AG10803 (cell line): ENCODE measurements around the gene ANKIB1.
A peak's percentile ranks its signal among the peaks of the same experiment; 100 is the strongest.
"Not testable (repeated sequence)": the region's sequence is repeated elsewhere in the genome, so short reads cannot be mapped to it uniquely, and the experiment has no call there.

Source experiments
- DNase-seq: peaks from one replicate; pipeline ENCODE4 v3.0.0; 2010; ENCODE audit warnings: low read depth
- H3K4me3 ChIP-seq: 2 replicates; pipeline ENCODE4 v1.5.1; 2011; ENCODE audit warnings: mild to moderate bottlenecking, low read length, control low read depth
- TF ChIP-seq, protein P1 (sequence below): conservative IDR thresholded peaks from 2 replicates; pipeline ENCODE4 v1.5.1; 2011; ENCODE audit warnings: mild to moderate bottlenecking, low read length, control low read depth, inconsistent platforms

ANKIB1 gene

DNA sequence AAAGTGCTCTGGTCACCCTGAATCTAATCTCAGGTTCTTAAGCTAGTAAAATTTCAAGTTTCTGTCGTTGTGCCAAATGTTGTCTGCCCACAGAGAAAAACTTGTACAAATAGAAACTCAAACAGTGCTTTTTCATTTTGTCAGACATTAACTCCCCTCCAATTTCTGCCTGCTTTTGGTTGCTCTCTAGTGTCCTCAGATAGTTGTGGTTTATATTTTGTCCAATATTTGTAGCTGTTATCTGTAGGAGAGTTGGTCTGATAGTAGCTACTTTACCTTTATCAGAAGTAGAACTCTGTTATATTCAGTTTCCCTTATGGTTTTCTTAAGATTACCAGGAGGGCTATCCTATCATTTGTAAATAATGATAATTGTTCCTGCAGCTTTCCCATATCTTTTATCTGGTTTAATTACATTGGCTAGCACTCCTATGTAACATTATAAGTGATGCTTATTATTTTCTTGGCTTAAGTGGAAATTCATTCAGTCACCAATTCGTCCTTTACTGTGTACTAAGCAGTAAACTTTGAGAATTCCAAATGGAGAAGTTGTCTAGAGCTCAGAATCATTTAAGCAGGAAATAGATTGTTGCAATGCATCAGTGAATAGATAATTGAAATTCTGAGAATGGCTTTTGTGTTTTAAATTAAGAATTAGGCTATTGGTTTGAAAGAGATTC lies 91.0 kb downstream of the ANKIB1 start:
- no peak for DNase-seq
- H3K4me3 ChIP-seq = no peak overlapping the region
- TF ChIP-seq, protein P1, sequence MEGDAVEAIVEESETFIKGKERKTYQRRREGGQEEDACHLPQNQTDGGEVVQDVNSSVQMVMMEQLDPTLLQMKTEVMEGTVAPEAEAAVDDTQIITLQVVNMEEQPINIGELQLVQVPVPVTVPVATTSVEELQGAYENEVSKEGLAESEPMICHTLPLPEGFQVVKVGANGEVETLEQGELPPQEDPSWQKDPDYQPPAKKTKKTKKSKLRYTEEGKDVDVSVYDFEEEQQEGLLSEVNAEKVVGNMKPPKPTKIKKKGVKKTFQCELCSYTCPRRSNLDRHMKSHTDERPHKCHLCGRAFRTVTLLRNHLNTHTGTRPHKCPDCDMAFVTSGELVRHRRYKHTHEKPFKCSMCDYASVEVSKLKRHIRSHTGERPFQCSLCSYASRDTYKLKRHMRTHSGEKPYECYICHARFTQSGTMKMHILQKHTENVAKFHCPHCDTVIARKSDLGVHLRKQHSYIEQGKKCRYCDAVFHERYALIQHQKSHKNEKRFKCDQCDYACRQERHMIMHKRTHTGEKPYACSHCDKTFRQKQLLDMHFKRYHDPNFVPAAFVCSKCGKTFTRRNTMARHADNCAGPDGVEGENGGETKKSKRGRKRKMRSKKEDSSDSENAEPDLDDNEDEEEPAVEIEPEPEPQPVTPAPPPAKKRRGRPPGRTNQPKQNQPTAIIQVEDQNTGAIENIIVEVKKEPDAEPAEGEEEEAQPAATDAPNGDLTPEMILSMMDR = no peak

DNA sequence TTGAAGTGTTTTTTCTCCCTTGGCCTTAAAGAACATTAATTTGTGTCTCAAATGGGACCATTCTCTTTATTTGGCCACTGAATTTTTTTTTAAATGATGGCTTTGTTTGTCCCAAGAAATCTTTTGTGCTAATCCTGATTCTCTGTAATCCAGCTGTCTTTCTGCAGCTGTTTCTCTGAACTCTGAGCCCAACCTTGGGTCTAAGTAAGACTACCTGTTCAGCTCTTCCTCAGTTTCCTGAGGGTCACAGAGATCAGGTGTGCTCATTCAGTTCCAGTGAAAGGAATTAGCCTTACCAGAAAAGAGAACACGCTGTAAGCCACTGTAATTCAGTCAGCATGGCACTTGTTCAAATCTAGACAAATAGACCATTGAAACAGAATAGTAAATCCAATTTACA lies 94.2 kb downstream of the ANKIB1 start:
- no peak for DNase-seq
- no peak overlapping the region for H3K4me3 ChIP-seq
- TF ChIP-seq, protein P1 = no peak

DNA sequence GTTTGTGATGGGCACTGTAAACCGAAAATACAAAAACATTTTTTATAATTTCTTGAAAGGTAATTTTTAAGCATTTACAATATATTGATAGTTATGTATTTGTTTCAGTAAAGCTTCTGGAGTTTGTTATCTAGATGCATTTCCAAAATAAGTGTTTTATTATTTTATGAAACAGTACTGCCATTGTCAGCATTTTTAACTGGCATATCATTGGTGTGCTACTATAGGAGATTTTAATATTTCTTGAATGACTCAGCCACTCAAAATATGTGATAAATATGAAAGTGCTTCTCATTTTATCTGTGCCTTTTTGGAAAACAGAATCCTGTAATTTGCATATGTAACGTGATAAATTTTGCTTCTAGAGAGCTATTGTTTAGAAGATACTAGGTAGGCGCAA lies 97.9 kb downstream of the ANKIB1 start:
- peak; percentile 1 for DNase-seq
- TF ChIP-seq, protein P1 = no peak
- H3K4me3 ChIP-seq = no peak overlapping the region

DNA sequence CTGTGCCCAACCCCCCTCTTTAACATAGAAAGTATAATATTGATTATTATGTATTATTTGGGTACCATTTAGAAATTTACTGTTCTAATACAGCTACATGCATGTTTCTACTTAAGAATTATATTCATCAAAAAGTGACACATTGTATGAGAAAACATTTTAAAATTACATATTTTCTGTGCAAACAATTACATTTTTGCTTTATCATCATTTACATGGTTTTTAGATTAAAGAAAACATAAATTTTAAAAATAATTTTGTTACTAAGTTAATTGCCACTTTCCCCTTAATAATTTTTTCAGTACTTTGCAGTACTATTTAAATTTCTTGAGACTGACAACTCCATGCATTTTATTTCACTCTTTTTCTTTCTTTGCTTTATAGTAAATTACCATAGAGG lies 106.2 kb downstream of the ANKIB1 start:
- H3K4me3 ChIP-seq = no peak overlapping the region
- TF ChIP-seq, protein P1 = no peak
- DNase-seq = no peak

DNA sequence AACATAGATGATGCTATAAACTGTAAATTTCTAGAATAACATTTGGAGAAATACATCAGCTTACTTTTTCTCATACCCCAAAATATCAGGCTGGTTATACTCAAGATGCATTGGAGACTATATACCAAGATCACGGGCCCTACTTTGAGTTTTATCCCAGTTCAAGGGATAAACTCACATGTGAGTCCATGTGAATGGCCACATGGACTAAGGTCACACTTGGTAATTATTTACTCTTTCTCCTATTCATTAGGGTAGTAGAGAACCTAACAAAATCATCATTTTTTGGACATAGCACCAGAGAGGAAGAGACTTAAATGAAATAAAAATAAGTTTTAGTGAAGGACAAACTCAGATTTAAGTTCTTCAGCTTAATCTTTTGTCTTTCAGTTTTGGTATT lies 108.4 kb downstream of the ANKIB1 start:
- H3K4me3 ChIP-seq = no peak overlapping the region
- DNase-seq = no peak
- TF ChIP-seq, protein P1 = no peak

DNA sequence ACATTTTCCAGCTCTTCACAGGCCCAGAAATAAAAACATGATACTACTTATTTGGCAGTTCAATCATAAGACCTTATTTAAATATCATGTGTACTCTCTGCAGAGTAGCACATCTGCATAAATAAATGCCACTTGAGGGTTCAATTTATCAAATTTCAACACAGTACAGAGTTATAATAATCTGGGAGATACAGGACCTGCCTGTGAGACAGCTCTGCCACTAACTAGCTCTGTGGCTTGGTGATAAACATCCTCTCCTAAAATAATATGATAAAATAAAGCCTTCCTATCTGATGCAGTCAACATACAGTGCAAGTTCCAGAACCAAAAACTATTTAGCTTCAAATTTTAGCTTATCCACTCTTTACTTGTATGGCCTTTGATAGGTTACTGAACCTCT lies 110.6 kb downstream of the ANKIB1 start:
- no peak for DNase-seq
- TF ChIP-seq, protein P1 = no peak

DNA sequence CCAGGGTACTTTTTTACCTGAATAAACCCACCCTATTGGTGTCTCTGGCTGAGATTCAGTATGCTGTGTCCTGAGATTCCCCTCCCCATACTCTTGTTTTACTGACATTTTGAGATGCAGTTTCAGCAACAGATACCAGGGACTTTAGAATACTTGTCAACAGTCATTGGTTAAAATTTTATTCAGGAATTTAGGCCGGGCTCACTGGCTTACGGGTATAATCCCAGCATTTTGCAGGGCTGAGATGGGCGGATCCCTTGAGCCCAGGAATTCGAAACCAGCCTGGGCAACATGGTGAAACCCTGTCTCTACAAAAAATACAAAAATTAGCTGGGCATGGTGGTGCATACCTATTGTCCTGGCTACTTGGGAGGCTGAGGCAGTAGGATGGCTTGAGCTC lies 111.5 kb downstream of the ANKIB1 start:
- H3K4me3 ChIP-seq = no peak overlapping the region
- TF ChIP-seq, protein P1 = no peak
- no peak for DNase-seq

More for the DNA sequence above, 110.6 kb downstream of the ANKIB1 start:
- H3K4me3 ChIP-seq = no peak overlapping the region

DNA sequence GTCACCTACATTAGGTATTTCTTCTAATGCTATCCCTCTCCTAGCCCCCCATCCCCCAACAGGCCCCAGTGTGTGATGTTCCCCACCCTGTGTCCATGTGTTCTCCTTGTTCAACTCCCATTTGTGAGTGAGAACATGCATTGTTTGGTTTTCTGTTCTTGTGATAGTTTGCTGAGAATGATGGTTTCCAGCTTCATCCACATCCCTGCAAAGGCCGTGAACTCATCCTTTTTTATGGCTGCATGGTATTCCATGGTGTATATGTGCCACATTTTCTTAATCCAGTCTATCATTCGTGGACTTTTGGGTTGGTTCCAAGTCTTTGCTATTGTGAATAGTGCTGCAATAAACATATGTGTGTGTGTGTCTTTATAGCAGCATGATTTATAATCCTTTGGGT lies 113.4 kb downstream of the ANKIB1 start:
- not testable (repeated sequence) for DNase-seq, H3K4me3 ChIP-seq
